HL-60 (cell line): ENCODE measurements around the gene FLNB.

Experiments
- TF ChIP-seq, protein P1 (sequence below): IDR thresholded peaks from one replicate; pipeline ENCODE4 v1.5.1; 2011; ENCODE audit warnings: low read length, control low read depth, inconsistent platforms; ENCODE audit not compliant: insufficient read depth
- TF ChIP-seq, protein P2 (sequence below): IDR thresholded peaks from 2 replicates; pipeline ENCODE4 v1.6.1; 2012; ENCODE audit warnings: low read depth; ENCODE audit not compliant: insufficient replicate concordance

DNA sequence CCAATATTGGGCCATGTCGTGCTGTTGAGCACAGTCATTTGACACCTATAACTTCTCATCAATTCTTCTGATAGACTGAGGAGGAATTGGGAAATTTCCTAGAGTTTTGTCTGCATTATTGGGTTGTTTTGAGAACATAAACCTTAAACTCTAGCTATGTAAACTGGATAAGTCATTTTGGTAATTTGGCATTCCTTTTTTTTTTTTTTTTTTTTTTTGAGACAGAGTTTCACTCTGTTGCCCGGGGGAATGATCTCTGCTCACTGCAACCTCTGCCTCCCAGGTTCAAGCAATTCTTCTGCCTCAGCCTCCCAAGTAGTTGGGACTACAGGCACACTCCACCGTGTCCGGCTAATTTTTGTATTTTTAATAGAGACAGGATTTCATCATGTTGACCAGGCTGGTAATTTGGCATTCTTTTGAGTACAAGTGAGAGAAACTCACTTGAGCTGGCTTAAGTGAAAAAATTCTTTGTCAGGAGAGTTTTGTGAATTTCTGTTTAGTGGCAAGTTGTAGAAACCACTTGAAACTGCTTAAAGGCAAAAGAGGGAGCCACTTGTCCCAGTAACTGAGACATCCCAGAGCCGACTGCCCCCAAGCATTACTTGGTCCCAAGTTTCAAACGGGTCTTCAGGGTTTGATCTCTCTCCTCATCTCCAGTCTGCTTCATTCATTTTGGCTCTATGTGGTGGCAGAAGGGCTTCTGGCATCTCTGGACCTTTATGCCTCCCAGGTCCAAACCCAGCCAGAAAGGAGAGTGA, 34.9 kb downstream of the FLNB start:
- TF ChIP-seq, protein P1, sequence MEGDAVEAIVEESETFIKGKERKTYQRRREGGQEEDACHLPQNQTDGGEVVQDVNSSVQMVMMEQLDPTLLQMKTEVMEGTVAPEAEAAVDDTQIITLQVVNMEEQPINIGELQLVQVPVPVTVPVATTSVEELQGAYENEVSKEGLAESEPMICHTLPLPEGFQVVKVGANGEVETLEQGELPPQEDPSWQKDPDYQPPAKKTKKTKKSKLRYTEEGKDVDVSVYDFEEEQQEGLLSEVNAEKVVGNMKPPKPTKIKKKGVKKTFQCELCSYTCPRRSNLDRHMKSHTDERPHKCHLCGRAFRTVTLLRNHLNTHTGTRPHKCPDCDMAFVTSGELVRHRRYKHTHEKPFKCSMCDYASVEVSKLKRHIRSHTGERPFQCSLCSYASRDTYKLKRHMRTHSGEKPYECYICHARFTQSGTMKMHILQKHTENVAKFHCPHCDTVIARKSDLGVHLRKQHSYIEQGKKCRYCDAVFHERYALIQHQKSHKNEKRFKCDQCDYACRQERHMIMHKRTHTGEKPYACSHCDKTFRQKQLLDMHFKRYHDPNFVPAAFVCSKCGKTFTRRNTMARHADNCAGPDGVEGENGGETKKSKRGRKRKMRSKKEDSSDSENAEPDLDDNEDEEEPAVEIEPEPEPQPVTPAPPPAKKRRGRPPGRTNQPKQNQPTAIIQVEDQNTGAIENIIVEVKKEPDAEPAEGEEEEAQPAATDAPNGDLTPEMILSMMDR: no peak
- TF ChIP-seq, protein P2, sequence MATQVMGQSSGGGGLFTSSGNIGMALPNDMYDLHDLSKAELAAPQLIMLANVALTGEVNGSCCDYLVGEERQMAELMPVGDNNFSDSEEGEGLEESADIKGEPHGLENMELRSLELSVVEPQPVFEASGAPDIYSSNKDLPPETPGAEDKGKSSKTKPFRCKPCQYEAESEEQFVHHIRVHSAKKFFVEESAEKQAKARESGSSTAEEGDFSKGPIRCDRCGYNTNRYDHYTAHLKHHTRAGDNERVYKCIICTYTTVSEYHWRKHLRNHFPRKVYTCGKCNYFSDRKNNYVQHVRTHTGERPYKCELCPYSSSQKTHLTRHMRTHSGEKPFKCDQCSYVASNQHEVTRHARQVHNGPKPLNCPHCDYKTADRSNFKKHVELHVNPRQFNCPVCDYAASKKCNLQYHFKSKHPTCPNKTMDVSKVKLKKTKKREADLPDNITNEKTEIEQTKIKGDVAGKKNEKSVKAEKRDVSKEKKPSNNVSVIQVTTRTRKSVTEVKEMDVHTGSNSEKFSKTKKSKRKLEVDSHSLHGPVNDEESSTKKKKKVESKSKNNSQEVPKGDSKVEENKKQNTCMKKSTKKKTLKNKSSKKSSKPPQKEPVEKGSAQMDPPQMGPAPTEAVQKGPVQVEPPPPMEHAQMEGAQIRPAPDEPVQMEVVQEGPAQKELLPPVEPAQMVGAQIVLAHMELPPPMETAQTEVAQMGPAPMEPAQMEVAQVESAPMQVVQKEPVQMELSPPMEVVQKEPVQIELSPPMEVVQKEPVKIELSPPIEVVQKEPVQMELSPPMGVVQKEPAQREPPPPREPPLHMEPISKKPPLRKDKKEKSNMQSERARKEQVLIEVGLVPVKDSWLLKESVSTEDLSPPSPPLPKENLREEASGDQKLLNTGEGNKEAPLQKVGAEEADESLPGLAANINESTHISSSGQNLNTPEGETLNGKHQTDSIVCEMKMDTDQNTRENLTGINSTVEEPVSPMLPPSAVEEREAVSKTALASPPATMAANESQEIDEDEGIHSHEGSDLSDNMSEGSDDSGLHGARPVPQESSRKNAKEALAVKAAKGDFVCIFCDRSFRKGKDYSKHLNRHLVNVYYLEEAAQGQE: no peak
